GM18526 (cell line): ENCODE data around the gene DPYD.

ENCODE experiments used
- POLR2A ChIP-seq: IDR thresholded peaks from 3 replicates; pipeline ENCODE4 v1.6.1; 2011; ENCODE audit not compliant: insufficient read length; ENCODE audit errors: extremely low read depth

DPYD gene

DNA sequence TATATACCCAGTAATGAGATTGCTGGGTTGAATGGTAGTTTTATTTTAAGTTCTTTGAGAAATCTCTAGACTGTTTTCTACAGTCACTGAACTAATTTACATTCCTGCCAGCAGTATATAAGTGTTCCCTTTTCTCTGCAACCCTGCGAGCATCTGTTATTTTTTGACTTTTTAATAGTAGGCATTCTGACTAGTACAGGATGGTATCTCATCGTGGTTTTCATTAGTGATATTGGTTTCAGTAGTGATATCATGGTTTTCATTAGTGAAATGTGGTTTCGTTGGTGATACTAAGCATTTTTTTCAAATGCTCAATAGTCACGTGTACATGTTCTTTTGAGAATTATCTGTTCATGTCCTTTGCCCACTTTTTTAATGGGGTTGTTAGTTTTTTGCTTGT, 882.4 kb downstream of the DPYD start:
- no peak for TF ChIP-seq POLR2A

DNA sequence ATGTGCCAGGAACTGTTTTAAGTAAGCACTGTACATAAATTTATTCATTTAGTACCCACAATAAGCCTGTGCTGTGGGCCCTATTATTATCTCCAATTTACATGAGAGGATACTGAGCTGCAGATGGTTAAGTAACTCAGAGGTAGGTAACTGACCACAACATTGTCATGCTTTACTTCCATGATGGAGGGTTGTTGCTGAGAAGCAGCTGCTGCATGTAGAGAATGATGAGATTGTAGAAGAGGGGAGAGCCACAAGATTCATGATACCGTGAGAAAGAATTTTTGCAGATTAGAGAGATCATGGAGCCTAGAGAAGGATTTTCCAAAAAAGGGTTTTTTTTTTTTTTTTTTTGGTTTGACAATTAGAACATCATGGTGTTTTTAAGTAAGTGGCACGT, 886.2 kb downstream of the DPYD start:
- TF ChIP-seq POLR2A: no peak

DNA sequence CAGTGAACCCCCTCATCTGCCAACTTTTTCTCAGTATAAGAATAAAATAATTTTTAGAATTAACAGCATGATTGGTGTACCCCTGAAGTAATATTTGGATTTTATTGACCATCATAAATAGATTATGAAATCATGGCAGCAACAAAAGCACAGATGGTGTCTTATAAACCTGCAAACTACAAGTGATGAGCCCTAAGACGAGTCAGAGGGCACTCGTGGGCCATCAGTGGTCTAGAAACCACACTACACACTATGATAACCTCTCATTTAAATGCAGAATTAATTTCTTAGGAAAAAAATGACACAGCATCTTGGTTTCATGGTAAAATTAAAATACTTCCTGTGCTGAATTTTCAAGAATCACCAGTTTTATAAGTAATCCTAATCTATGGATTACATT, 886.9 kb downstream of the DPYD start:
- no peak for TF ChIP-seq POLR2A
